HG03025 (cell line): ENCODE measurements around the gene SPATA21.

Experiments
- ATAC-seq: cut with Tn5 transposase; IDR thresholded peaks from one replicate; pipeline ENCODE4 v1.9.1; 2021; ENCODE audit warnings: mild to moderate bottlenecking, moderate library complexity; ENCODE audit not compliant: unreplicated experiment, low FRiP score

The SPATA21 gene

GRCh38 chr1:16422041-16422440 is 15.2 kb downstream of the SPATA21 start:
- ATAC-seq = no peak

GRCh38 chr1:16421201-16421600 is 16.0 kb downstream of the SPATA21 start:
- no peak for ATAC-seq

DNA sequence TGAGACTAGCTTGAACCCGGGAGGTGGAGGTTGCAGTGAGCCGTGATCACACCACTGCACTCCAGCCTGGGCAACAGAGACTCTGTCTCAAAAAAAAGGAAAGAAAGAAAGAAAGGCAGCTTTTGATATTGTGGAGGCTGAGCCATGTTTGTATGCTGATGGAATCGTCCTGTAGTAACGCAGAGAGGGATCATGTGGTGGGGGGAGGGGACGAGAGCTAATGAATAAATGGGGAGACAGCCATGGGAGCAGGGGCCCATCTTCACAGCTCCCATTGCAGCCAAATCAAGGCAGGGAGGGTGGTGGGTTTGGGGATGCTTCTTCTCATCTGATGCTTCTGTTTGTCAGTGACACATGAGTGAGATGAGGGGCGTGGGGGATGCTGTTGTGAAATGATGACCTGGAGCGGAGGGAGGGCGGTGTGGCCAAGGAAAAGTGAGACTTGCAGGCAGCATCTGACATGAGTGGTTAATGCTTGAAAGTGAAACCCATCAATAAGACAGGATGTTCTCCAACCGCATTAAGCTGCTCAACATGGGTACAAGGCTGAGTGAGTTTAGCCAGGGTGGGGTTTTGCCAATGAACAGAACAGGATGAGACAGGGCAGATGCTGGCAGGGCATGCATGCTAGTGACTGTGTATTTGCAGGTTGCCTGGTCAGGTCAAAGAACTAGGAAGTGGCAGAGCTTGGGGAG is 16.7 kb downstream of the SPATA21 start:
- peak; percentile 49 for ATAC-seq

DNA sequence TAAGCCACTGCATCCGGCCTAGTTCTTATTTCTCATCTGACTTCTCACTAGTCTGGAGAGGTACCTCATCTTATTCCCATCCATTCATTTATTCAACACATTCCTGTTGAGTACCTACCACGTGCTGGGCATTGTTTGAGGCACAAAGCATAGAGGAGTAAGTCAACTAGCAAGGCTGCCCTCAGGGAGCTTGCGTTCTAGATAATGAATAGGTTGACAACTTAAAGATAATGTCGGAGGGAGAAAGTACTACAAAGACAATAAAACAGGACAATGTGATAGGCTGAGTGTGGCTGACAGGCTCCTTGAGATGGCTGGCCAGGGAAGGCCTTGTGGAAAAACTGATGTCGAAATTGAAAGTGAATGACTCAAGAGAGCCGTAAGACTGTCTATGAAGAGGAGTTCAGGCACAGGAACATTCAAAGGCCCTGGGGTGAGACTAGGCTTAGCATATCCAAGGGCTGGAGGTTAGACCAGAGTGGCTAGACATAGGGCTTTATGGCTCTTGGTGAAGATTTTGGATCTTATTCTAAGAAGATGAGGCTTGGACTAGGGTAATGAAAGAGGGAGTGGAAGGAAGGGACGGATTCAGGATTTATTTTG is 18.3 kb downstream of the SPATA21 start:
- no peak for ATAC-seq

DNA sequence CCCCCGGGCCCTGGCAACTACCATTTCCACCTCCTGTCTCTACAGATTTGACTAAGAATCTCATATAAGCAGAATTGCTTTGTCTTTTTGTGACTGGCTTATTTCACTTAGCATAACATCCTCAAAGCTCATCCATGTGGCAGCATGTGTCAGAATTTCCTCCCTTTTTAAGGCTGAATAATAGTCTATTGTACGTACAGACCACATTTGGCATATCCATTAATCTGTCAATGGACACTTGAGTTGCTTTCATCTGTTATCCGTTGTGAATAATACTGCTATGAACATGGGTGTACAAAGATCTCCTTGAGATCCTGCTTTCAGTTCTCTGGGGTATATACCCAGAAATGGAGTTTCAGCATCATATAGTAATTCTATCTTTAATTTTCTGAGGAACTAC is 24.0 kb downstream of the SPATA21 start:
- no peak for ATAC-seq

GRCh38 chr1:16410803-16411202 is 26.4 kb downstream of the SPATA21 start:
- ATAC-seq = no peak

GRCh38 chr1:16409536-16410152 is 27.6 kb downstream of the SPATA21 start:
- ATAC-seq = no peak

- no peak for ATAC-seq
Observed at GRCh38 chr1:16406868-16407267, 30.4 kb downstream of the SPATA21 start.

GRCh38 chr1:16405441-16405840 is 31.8 kb downstream of the SPATA21 start:
- no peak for ATAC-seq

DNA sequence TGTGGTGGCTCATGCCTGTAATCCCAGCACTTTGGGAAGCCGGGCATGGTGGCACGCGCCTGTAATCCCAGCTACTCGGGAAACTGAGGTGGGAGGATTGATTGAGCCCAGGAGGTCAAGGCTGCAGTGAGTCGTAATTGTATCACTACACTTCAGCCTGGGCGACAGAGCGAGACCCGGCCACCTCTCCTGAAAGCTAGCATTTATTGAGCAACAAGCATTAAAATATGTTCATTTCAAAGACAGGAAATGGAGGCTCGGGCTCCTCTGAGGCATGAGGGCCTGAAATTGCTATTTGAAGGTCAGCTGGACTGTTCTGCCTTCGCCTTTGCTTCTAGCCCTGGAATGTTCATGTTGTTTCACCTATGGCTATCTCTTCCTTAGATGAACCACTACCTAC is 34.5 kb downstream of the SPATA21 start:
- no peak for ATAC-seq

GRCh38 chr1:16398371-16398953 is 38.8 kb downstream of the SPATA21 start:
- ATAC-seq = no peak

- ATAC-seq = no peak
Observed at GRCh38 chr1:16397120-16397519, 40.1 kb downstream of the SPATA21 start.

- ATAC-seq = no peak
Observed at GRCh38 chr1:16396591-16396990, 40.6 kb downstream of the SPATA21 start.

DNA sequence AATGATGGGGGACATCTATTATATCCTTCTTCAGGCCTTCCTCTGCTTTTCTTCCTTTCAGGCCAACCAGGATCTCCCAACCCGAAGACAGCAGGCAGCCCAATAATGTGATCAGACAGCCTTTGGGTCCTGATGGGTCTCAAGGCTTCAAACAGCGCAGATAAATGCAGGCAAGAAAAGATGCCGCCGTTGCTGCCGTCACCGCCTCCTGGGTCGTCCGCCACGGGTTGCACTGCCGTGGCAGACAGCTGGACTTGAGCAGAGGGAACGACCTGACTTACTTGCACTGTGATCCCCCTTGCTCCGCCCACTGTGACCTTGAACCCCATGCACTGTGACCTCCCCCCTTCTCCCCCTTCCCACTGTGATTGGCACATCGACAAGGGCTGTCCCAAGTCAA is 42.2 kb downstream of the SPATA21 start:
- no peak for ATAC-seq

DNA sequence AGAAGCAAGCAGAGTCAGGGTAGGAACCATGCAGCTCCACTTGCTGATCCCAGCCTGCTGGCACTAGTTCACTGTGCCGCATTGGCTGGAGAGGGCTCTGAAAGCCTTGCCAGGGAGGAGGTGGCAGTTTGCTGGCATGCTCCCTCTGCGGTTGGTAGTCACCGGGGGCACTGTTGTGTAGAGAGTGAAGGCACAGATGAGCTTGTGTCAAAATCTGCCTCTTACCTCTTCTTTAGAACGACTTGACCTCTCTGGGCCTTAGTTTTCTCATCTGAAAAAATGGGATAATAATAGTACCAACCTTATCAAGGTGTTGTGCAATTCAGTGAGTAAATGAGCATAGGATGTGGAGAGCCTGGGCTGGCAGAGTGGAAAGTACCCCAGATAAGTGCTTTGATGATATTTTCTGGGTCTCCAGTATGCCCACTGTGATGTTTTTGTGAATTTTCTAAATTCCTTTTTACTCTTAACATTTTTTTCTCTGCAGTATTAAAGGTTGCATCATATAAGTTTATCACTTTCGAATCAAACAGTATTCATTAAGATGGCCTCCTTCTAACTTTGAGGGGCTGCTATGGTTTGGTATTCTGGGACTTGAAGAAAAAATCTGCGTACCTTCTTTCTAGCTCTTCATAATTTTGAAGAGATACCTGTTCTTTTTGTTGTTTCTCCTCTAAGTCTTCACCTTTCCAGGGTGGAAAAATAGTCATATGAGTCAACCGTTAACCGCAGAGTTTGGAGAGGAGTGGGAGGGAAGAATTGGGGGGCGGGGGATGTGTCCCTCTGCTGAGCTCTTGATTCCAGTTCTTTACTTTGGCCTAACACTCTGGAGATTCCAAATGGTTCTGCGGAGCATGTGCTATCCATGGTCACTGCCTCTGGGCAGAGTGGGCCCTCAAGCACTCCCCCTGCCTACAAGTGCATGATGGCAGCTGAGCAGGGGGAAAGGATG is 43.4 kb downstream of the SPATA21 start:
- ATAC-seq = no peak

DNA sequence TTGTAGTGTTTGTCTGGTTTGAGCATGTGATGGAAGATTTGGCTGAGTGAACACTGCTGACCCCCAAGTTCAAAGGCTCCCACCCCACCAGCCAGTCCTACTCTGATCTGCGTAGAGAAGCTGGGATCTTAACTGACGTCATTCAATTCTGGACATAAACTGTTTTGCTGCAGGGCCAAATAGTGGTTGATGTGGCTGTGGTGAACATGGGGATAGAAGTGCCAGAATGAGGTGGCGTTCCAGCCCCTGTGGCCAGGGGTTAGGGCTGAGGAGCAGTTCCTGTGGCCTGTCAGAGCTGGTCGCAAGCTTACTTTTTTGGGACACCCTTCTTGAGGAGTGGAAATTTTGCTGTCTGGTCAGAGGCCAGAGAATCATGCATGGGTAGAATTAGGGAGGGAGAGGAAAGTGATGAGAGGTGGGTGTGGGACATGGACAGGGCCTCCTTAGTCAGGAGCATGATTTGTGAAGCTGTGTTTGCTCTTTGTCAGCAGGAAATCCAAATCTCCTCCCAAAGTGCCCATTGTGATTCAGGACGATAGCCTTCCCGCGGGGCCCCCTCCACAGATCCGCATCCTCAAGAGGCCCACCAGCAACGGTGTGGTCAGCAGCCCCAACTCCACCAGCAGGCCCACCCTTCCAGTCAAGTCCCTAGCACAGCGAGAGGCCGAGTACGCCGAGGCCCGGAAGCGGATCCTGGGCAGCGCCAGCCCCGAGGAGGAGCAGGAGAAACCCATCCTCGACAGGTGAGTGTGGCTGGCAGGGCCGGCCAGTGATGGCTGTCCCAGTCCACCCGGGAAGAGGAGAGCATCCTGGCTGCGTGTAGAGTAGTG is 44.3 kb downstream of the SPATA21 start:
- no peak for ATAC-seq

GRCh38 chr1:16391411-16391810 is 45.8 kb downstream of the SPATA21 start:
- ATAC-seq = no peak

- ATAC-seq = no peak
Observed at GRCh38 chr1:16387201-16388188, 49.7 kb downstream of the SPATA21 start.
